Ascending aorta (tissue), 2 donors: Measurements from ENCODE around the gene SEC61A1. TPM values are rescaled to one million over a fixed set of nuclear protein-coding genes. Genes with fewer than 3 reads are reported as not detected.

Experiments used
- DNase-seq, 2 donors: peaks; one replicate each; pipeline ENCODE4 v3.0.0-alpha.2; 2019; ENCODE audit warnings: low spot score in 2 of 2
- H3K27ac ChIP-seq, 2 donors: fragments of 200-600 bp; sonication (generic); one replicate each; pipeline ENCODE4 v1.5.1; 2016 to 2017; ENCODE audit warnings: mild to moderate bottlenecking in 1 of 2
- H3K27me3 ChIP-seq: fragments of 200-600 bp; sonication (generic); one replicate; pipeline ENCODE4 v1.5.1; 2017
- H3K36me3 ChIP-seq, 2 donors: fragments of 200-600 bp; sonication (generic); one replicate each; pipeline ENCODE4 v1.5.1; 2016
- H3K4me1 ChIP-seq, 2 donors: fragments of 200-600 bp; sonication (generic); one replicate each; pipeline ENCODE4 v1.5.1; 2016 to 2017; ENCODE audit warnings: mild to moderate bottlenecking in 1 of 2
- H3K4me3 ChIP-seq, 2 donors: fragments of 200-600 bp; sonication (generic); one replicate each; pipeline ENCODE4 v1.5.1; 2016 to 2017; ENCODE audit warnings: mild to moderate bottlenecking in 1 of 2
- H3K9me3 ChIP-seq, 2 donors: fragments of 200-600 bp; sonication (generic); one replicate each; pipeline ENCODE4 v1.5.1; 2016
- intact Hi-C: fragments of 100-400 bp; cut with DNase I; formaldehyde crosslinking; loops from one replicate; pipeline ENCODE4 v1.15.1; 2023
- total RNA-seq: library from RNA; depleted of rRNA; stranded (reverse); fragments of >200 nt; gene quantifications from one replicate; pipeline ENCODE4 v1.1.0, GENCODE V29; 2016
- TF ChIP-seq, protein P1 (sequence below), 3 experiments: fragments of 200-600 bp in 2 of 3; fragments of 450-650 bp in 1 of 3; sonication (generic) in 2 of 3; IDR thresholded peaks; one replicate each; pipeline ENCODE4 v1.5.1; 2016 to 2019; ENCODE audit warnings: antibody characterized with exemption in 3 of 3, mild to moderate bottlenecking in 1 of 3, moderate library complexity in 1 of 3

The SEC61A1 gene
- total RNA-seq, 1 donor from 2014 or later: 193 TPM

DNA sequence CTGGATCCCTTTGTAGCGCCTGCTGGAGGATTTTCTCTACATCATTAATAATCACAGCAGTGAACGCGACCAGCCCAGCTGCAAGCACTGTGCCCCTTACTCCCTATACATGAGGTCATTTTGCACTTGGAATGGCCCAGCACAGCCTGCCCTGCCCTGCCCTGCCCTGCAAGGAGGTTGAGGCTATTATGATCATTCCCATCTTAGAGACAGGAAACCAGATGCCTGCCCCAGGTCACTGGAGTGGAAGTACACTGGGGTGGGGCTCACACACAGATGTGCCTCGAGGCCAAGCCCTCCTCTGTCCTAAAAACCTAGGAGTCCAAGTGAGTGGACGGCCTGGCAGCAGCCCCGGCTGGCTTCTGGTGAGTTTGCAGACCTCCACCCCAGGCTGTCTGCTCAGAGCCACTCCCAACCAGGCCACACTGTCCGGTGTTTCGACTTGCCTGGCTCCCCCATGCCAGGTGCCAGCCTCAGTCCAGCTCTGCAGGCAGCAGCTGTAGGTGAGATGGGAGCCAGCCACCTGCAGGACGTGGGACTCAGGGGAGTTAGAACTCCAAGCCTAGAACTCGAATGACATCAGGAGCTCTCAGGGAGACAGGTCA, 30.4 kb upstream of the SEC61A1 start:
- no peak overlapping the region for H3K27ac ChIP-seq
- TF ChIP-seq, protein P1, sequence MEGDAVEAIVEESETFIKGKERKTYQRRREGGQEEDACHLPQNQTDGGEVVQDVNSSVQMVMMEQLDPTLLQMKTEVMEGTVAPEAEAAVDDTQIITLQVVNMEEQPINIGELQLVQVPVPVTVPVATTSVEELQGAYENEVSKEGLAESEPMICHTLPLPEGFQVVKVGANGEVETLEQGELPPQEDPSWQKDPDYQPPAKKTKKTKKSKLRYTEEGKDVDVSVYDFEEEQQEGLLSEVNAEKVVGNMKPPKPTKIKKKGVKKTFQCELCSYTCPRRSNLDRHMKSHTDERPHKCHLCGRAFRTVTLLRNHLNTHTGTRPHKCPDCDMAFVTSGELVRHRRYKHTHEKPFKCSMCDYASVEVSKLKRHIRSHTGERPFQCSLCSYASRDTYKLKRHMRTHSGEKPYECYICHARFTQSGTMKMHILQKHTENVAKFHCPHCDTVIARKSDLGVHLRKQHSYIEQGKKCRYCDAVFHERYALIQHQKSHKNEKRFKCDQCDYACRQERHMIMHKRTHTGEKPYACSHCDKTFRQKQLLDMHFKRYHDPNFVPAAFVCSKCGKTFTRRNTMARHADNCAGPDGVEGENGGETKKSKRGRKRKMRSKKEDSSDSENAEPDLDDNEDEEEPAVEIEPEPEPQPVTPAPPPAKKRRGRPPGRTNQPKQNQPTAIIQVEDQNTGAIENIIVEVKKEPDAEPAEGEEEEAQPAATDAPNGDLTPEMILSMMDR (IDR thresholded peaks at IDR 0.05): no peak
- intact Hi-C loops: no loop called here

DNA sequence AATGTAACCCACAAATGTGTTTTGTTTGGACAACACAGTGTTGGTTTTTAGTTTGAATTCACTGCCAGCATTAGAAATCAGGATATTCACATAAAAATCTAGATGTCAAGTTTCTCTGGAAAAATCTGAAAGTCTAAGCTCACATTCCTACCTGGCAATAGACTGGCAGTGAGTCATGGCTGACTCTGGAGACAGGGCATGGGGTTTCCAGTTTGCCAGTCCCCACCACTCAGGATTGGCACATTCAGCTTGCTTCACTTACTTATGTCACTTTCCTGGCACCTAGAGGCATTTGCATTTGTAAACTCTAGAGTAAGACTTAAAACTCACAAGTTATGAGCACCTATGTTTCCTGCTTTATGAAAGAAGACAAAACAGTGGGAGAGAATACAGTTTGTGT, 19.1 kb upstream of the SEC61A1 start:
- no peaks in the 10 kb centered on the region for H3K27me3 ChIP-seq
- no peak overlapping the region for H3K27ac ChIP-seq
- DNase-seq: no peak
- TF ChIP-seq, protein P1 (IDR thresholded peaks at IDR 0.05): no peak
- H3K36me3 ChIP-seq: no peaks in the 10 kb centered on the region
- H3K9me3 ChIP-seq: no peaks in the 10 kb centered on the region
- H3K4me3 ChIP-seq: no peak overlapping the region
- H3K4me1 ChIP-seq: no peaks in the 10 kb centered on the region
- intact Hi-C loops: no loop called here

More for the DNA sequence above, 30.4 kb upstream of the SEC61A1 start:
- Histone ChIP-seq H3K27me3 (no peaks in the 10 kb centered on the region), H3K4me1 (no peaks in the 10 kb centered on the region), H3K9me3 (no peaks in the 10 kb centered on the region), H3K36me3 (no peaks in the 10 kb centered on the region), H3K4me3 (no peak overlapping the region)
- DNase-seq: no peak

DNA sequence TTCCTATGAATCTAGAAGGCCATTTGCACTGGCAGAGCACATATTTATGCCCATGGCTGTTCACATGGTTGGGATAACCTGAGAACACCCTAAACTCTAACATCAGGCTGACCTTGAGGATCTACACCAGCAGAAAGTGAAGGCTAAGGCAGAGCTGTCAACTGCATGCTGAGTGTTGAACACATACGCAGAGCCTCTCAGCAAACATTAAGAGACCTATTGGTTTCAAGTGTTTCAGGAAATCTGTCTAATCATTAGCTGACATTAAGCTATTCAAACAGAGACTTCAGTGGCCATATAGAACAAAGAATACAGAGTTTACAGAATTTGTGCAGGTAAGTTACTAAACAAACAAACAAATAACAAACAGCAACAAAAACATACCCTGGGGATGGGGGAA, 16.1 kb upstream of the SEC61A1 start:
- no peak overlapping the region for H3K27ac ChIP-seq
- H3K4me3 ChIP-seq: no peak overlapping the region
- no peaks in the 10 kb centered on the region for H3K27me3 ChIP-seq
- DNase-seq: no peak
- TF ChIP-seq, protein P1 (IDR thresholded peaks at IDR 0.05): no peak
- H3K9me3 ChIP-seq: no peaks in the 10 kb centered on the region
- H3K4me1 ChIP-seq: no peaks in the 10 kb centered on the region
- no peaks in the 10 kb centered on the region for H3K36me3 ChIP-seq
- intact Hi-C loops: no loop called here

DNA sequence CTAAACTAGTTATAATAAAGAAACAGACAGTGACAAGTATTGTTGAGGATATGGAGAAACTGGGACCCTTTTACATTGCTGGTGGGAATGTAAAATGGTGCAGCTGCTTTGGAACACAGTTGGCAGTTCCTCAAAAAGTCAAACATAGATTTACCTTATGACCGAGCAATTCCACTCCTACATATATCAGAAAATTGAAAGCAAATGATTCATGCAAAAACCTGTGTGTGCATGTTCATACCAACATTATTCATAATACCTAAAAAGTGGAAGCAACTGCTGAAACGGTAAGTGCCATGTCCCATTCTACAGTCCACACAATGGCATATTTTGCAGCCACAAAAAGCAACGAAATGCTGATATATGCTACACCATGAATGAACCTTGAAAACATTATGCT, 12.2 kb upstream of the SEC61A1 start:
- no peaks in the 10 kb centered on the region for H3K4me1 ChIP-seq
- H3K27ac ChIP-seq: no peak overlapping the region
- no peaks in the 10 kb centered on the region for H3K9me3 ChIP-seq
- no peak overlapping the region for H3K4me3 ChIP-seq
- TF ChIP-seq, protein P1 (IDR thresholded peaks at IDR 0.05): no peak
- intact Hi-C loops: no loop called here
- H3K27me3 ChIP-seq: no peaks in the 10 kb centered on the region
- no peaks in the 10 kb centered on the region for H3K36me3 ChIP-seq
- no peak for DNase-seq

DNA sequence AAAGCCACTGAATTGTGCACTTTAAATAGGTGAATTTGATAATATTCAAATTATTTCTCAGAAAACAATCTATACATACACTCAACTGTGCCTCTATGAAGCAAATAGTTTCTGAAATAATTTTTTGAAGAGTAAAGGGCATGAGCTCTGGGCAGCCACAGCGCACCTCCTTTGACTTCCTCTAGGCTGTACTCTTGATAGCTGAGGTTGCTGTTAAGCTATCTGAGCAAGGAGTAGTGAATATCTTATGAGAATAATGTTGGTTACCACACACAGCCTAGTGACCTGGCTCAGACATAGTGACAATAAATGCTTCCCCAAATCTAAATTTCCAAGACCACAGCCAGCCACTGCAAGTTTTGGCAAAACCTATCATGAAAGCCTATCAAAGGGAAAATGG, 11.6 kb upstream of the SEC61A1 start:
- intact Hi-C loops: no loop called here
- TF ChIP-seq, protein P1 (IDR thresholded peaks at IDR 0.05): no peak

DNA sequence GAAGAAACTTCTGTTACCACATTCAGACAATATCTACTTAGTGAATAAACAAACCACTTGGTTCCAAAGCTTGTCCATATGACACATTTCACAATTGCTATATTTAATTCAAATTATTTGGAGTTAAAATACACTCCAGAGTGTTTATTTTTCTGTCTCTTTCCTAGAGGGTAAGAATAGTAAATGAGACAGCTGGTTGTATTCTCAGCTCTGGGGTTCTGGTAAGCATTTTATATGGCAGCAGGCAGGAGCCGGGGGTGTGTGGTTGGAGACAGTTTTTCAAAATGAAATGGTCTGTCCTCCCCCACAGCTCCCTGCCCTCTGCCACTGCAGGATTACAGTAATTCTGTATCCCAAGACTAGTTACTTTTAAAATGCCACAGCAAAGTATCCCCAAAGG, 10.9 kb upstream of the SEC61A1 start:
- Histone ChIP-seq H3K27ac (no peak overlapping the region), H3K4me1 (no peaks in the 10 kb centered on the region), H3K9me3 (no peaks in the 10 kb centered on the region), H3K4me3 (no peak overlapping the region), H3K36me3 (no peaks in the 10 kb centered on the region), H3K27me3 (no peaks in the 10 kb centered on the region)
- DNase-seq: no peak
- intact Hi-C loops: no loop called here
- TF ChIP-seq, protein P1 (IDR thresholded peaks at IDR 0.05): no peak

More for the DNA sequence above, 11.6 kb upstream of the SEC61A1 start:
- H3K9me3 ChIP-seq: no peaks in the 10 kb centered on the region
- no peaks in the 10 kb centered on the region for H3K27me3 ChIP-seq
- H3K36me3 ChIP-seq: no peaks in the 10 kb centered on the region
- no peak overlapping the region for H3K4me3 ChIP-seq
- H3K4me1 ChIP-seq: no peaks in the 10 kb centered on the region
- no peak overlapping the region for H3K27ac ChIP-seq
- DNase-seq: no peak
